IPS-NIHi11 (cell line): ENCODE measurements around the gene RPRD1B.
"Not testable (repeated sequence)": the region's sequence is repeated elsewhere in the genome, so short reads cannot be mapped to it uniquely, and the experiment has no call there.

Experiments used
- DNase-seq: peaks from one replicate; pipeline ENCODE4 v3.0.0; 2012; ENCODE audit warnings: mixed read lengths, low spot score

Gene RPRD1B

GRCh38 chr20:38073307-38074071, 39.9 kb downstream of the RPRD1B start:
- peak; percentile 72 for DNase-seq

GRCh38 chr20:38075161-38075998, 41.8 kb downstream of the RPRD1B start:
- no peak for DNase-seq

GRCh38 chr20:38076548-38076947, 43.0 kb downstream of the RPRD1B start:
- no peak for DNase-seq

GRCh38 chr20:38078084-38078483, 44.5 kb downstream of the RPRD1B start:
- no peak for DNase-seq

GRCh38 chr20:38079353-38079752, 45.8 kb downstream of the RPRD1B start:
- DNase-seq: no peak

GRCh38 chr20:38081575-38081974, 48.0 kb downstream of the RPRD1B start:
- no peak for DNase-seq

GRCh38 chr20:38082894-38083293, 49.3 kb downstream of the RPRD1B start:
- DNase-seq: no peak

GRCh38 chr20:38083338-38084048, 49.9 kb downstream of the RPRD1B start:
- no peak for DNase-seq

- DNase-seq: no peak
Measured at GRCh38 chr20:38084425-38084951, 50.9 kb downstream of the RPRD1B start.

- DNase-seq: no peak
Measured at GRCh38 chr20:38085026-38085425, 51.5 kb downstream of the RPRD1B start.

- DNase-seq: no peak
Measured at GRCh38 chr20:38089500-38089899, 56.0 kb downstream of the RPRD1B start.

- no peak for DNase-seq
Measured at GRCh38 chr20:38090061-38090460, 56.5 kb downstream of the RPRD1B start.

- no peak for DNase-seq
Measured at GRCh38 chr20:38091441-38092216, 58.1 kb downstream of the RPRD1B start.

- DNase-seq: no peak
Measured at GRCh38 chr20:38092260-38092857, 58.8 kb downstream of the RPRD1B start.

- no peak for DNase-seq
Measured at GRCh38 chr20:38092915-38093314, 59.4 kb downstream of the RPRD1B start.

- no peak for DNase-seq
Measured at GRCh38 chr20:38093641-38094077, 60.1 kb downstream of the RPRD1B start.

- no peak for DNase-seq
Measured at GRCh38 chr20:38094373-38094891, 60.9 kb downstream of the RPRD1B start.

GRCh38 chr20:38095017-38095686, 61.6 kb downstream of the RPRD1B start:
- no peak for DNase-seq

GRCh38 chr20:38098952-38099351, 65.4 kb downstream of the RPRD1B start:
- no peak for DNase-seq

GRCh38 chr20:38102206-38102605, 68.7 kb downstream of the RPRD1B start:
- DNase-seq: not testable (repeated sequence)
